Measurements from ENCODE around the gene SPX. TPM values are rescaled to one million over a fixed set of nuclear protein-coding genes. Genes with fewer than 3 reads are reported as not detected.

SPX gene
- total RNA-seq, 2 experiments from 2014 or later = 0.20 TPM; not detected in 1

- H3K27me3 Mint-ChIP-seq = no peaks in the 10 kb centered on the region
- DNase-seq (no peak), ATAC-seq (no peak)
- H3K4me1 Mint-ChIP-seq (ENCODE audit: low read depth) = peaks cover 46% of the 10 kb centered on the region
- CTCF ChIA-PET = interaction anchor here (1.2 kb wide), 1 partner anchor 181 kb away, joined by 3 read pairs; no protein-coding TSS in a partner anchor
- H3K36me3 Mint-ChIP-seq (ENCODE audit: low read depth) = peaks cover 41% of the 10 kb centered on the region
- TF ChIP-seq CTCF (IDR thresholded peaks at IDR 0.05) = no peak
- H3K9me3 Mint-ChIP-seq = no peaks in the 10 kb centered on the region
- H3K4me3 Mint-ChIP-seq = no peak overlapping the region
- H3K27ac Mint-ChIP-seq = peak overlapping the region; percentile 15
- POLR2A ChIA-PET = interaction anchor here (0.6 kb wide), 1 partner anchor 28 kb away, joined by 4 read pairs; no protein-coding TSS in a partner anchor
- intact Hi-C loops (cut with micrococcal nuclease) = loop anchor here (5.0 kb wide), 3 partner anchors 42 to 158 kb away; partner anchors contain the start of genes LDHB and PYROXD1
Observed at GRCh38 chr12:21499765-21500164, 26.3 kb upstream of the SPX start.

- no peak for TF ChIP-seq CTCF (IDR thresholded peaks at IDR 0.05)
- H3K9me3 Mint-ChIP-seq = no peaks in the 10 kb centered on the region
- peaks cover 55% of the 10 kb centered on the region for H3K4me1 Mint-ChIP-seq (ENCODE audit: low read depth)
- ATAC-seq = no peak
- POLR2A ChIA-PET = interaction anchor here (0.8 to 2.0 kb wide), 13 partner anchors 9 to 157 kb away, joined by 3 to 22 read pairs (median 5); partner anchors contain the start of genes LDHB, PYROXD1 and SPX
- no peak for DNase-seq
- no peak overlapping the region for H3K4me3 Mint-ChIP-seq
- intact Hi-C loops (cut with micrococcal nuclease) = loop anchor here (5.0 kb wide), 3 partner anchors 44 to 156 kb away; partner anchors contain the start of genes LDHB and PYROXD1
- no peaks in the 10 kb centered on the region for H3K27me3 Mint-ChIP-seq
- H3K36me3 Mint-ChIP-seq (ENCODE audit: low read depth) = peaks cover 34% of the 10 kb centered on the region
- CTCF ChIA-PET = no interaction called here
- H3K27ac Mint-ChIP-seq = no peak overlapping the region
Observed at GRCh38 chr12:21500786-21501257, 25.3 kb upstream of the SPX start.

- H3K27ac Mint-ChIP-seq = no peak within 1 kb of the TSS
- peaks cover 57% of the 10 kb centered on the region for H3K4me1 Mint-ChIP-seq (ENCODE audit: low read depth)
- ChIA-PET POLR2A (interaction anchor here (0.7 to 2.0 kb wide), 19 partner anchors 8 to 177 kb away, joined by 3 to 22 read pairs (median 4); partner anchors contain the start of genes LDHB, PYROXD1 and SPX), CTCF (interaction anchor here (0.7 kb wide), 1 partner anchor 18 kb away, joined by 3 read pairs; no protein-coding TSS in a partner anchor)
- no peaks in the 10 kb centered on the region for H3K9me3 Mint-ChIP-seq
- DNase-seq (peak; percentile 96), ATAC-seq (peak; percentile 92)
- H3K4me3 Mint-ChIP-seq = no peak within 1 kb of the TSS
- intact Hi-C loops (cut with micrococcal nuclease) = loop anchor here (5.0 kb wide), 3 partner anchors 44 to 156 kb away; partner anchors contain the start of genes LDHB and PYROXD1
- no peak for TF ChIP-seq CTCF (IDR thresholded peaks at IDR 0.05)
- no peaks in the 10 kb centered on the region for H3K27me3 Mint-ChIP-seq
- peaks cover 30% of the 10 kb centered on the region for H3K36me3 Mint-ChIP-seq (ENCODE audit: low read depth)
Observed at GRCh38 chr12:21501258-21502163, 24.6 kb upstream of the SPX start, which contains the start of the genes GOLT1B and RECQL. TSS of gene GOLT1B (plus strand) at chr12:21501789. CDS start at chr12:21501924, 135 bp downstream. TSS of gene RECQL (minus strand) at chr12:21501635. CDS start at chr12:21499570, 2,065 bp downstream.

- CTCF ChIA-PET = no interaction called here
- intact Hi-C loops (cut with micrococcal nuclease) = loop anchor here (5.0 kb wide), 3 partner anchors 45 to 155 kb away; partner anchors contain the start of genes LDHB and PYROXD1
- ATAC-seq = peak; percentile 11
- Mint-ChIP-seq H3K4me1 (ENCODE audit: low read depth) (peaks cover 55% of the 10 kb centered on the region), H3K4me3 (no peak overlapping the region), H3K36me3 (ENCODE audit: low read depth) (peaks cover 26% of the 10 kb centered on the region), H3K27ac (no peak overlapping the region), H3K9me3 (no peaks in the 10 kb centered on the region), H3K27me3 (no peaks in the 10 kb centered on the region)
- TF ChIP-seq CTCF (IDR thresholded peaks at IDR 0.05) = no peak
- POLR2A ChIA-PET = interaction anchor here (0.7 to 2.0 kb wide), 17 partner anchors 8 to 177 kb away, joined by 3 to 22 read pairs (median 4); partner anchors contain the start of genes LDHB, PYROXD1 and SPX
- peak; percentile 63 for DNase-seq
Observed at GRCh38 chr12:21502164-21502496, 24.0 kb upstream of the SPX start.

All from activated CD8-positive, alpha-beta T cell treated with anti-CD3 and anti-CD28 coated beads for 36 hours (primary cell).